ENCODE data around the gene HECA.

HECA gene

DNA sequence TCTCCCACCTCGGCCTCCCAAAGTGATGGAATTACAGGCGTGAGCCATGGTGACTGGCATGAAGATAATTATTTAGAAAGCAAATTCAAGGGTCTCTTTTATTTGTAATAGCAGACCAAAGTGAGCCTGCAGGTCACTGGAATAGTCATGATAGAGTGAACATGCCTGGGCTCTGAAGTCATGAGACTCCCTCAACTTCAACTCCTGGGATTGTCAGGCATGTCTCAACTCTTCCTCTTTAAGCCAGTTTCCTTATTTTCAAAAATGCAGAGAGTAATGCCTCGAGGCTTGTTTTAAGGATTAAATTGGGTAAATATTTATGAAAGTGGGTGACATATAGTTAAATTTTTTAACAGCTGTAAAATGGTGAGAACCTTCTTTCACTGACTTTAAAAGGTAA, 22.7 kb upstream of the HECA start:
- Histone ChIP-seq H2AFZ (ENCODE audit: low read length) (no peak overlapping the region), H3K79me2 (ENCODE audit: low read length) (no peaks in the 10 kb centered on the region), H4K20me1 (ENCODE audit: insufficient read depth, low read length) (no peaks in the 10 kb centered on the region), H3K27ac (ENCODE audit: low read length) (no peak overlapping the region), H3K36me3 (replicated peaks; ENCODE audit: insufficient read depth, low read length) (no peaks in the 10 kb centered on the region), H3K9ac (ENCODE audit: low read length) (no peak overlapping the region), H3K4me3 (ENCODE audit: low read length) (no peak overlapping the region), H3K4me2 (ENCODE audit: low read depth, low read length) (no peak overlapping the region), H3K27me3 (replicated peaks; ENCODE audit: insufficient read depth, low read length) (no peaks in the 10 kb centered on the region), H3K4me1 (ENCODE audit: low read length) (peaks cover 15% of the 10 kb centered on the region; the same call in 1 of the 2 replicates), H3K9me2 (replicated peaks; ENCODE audit: insufficient read depth, low read length) (no peaks in the 10 kb centered on the region), H3F3A (ENCODE audit: insufficient read depth, low read length) (no peaks in the 10 kb centered on the region), H3K9me3 (replicated peaks; ENCODE audit: insufficient read depth, low read length) (no peaks in the 10 kb centered on the region)
- TF ChIP-seq EZH2 (optimal IDR thresholded peaks at IDR 0.05; ENCODE audit: low read depth, low read length): no peak
- TF ChIP-seq, protein P1, sequence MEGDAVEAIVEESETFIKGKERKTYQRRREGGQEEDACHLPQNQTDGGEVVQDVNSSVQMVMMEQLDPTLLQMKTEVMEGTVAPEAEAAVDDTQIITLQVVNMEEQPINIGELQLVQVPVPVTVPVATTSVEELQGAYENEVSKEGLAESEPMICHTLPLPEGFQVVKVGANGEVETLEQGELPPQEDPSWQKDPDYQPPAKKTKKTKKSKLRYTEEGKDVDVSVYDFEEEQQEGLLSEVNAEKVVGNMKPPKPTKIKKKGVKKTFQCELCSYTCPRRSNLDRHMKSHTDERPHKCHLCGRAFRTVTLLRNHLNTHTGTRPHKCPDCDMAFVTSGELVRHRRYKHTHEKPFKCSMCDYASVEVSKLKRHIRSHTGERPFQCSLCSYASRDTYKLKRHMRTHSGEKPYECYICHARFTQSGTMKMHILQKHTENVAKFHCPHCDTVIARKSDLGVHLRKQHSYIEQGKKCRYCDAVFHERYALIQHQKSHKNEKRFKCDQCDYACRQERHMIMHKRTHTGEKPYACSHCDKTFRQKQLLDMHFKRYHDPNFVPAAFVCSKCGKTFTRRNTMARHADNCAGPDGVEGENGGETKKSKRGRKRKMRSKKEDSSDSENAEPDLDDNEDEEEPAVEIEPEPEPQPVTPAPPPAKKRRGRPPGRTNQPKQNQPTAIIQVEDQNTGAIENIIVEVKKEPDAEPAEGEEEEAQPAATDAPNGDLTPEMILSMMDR (IDR thresholded peaks at IDR 0.05; ENCODE audit: low read length): no peak
- no peak for TF ChIP-seq EZH2phosphoT487 (IDR thresholded peaks at IDR 0.05; ENCODE audit: low read length)
- no peak for DNase-seq

DNA sequence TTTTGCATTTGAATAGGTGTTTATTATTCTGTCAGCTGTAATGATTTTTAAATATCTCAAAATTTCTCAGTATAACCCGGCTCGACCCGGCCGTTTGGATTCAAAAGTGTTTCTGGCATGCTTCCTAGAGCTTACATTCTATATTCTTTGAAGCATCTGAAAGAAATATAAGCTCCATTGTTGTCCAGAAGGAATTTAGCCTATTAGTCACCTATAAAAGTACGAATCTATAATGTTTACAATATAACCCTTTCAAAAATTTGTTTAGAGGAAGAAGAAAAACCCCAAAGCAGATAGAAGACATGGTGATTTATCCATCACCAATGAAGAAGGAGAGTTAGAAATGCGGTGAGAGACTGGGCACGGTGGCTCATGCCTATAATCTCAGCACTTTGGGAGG, 22.3 kb upstream of the HECA start:
- DNase-seq: no peak
- H3K9me2 ChIP-seq (replicated peaks; ENCODE audit: insufficient read depth, low read length): no peaks in the 10 kb centered on the region
- no peak overlapping the region for H2AFZ ChIP-seq (ENCODE audit: low read length)
- no peak overlapping the region for H3K27ac ChIP-seq (ENCODE audit: low read length)
- no peak overlapping the region for H3K9ac ChIP-seq (ENCODE audit: low read length)
- no peak overlapping the region for H3K4me3 ChIP-seq (ENCODE audit: low read length)
- H3F3A ChIP-seq (ENCODE audit: insufficient read depth, low read length): no peaks in the 10 kb centered on the region
- peaks cover 15% of the 10 kb centered on the region; the same call in 1 of the 2 replicates for H3K4me1 ChIP-seq (ENCODE audit: low read length)
- TF ChIP-seq, protein P1 (IDR thresholded peaks at IDR 0.05; ENCODE audit: low read length): no peak
- no peak for TF ChIP-seq EZH2 (optimal IDR thresholded peaks at IDR 0.05; ENCODE audit: low read depth, low read length)
- TF ChIP-seq EZH2phosphoT487 (IDR thresholded peaks at IDR 0.05; ENCODE audit: low read length): no peak
- no peaks in the 10 kb centered on the region for H4K20me1 ChIP-seq (ENCODE audit: insufficient read depth, low read length)
- H3K27me3 ChIP-seq (replicated peaks; ENCODE audit: insufficient read depth, low read length): no peaks in the 10 kb centered on the region
- no peaks in the 10 kb centered on the region for H3K79me2 ChIP-seq (ENCODE audit: low read length)
- no peaks in the 10 kb centered on the region for H3K9me3 ChIP-seq (replicated peaks; ENCODE audit: insufficient read depth, low read length)
- no peak overlapping the region for H3K4me2 ChIP-seq (ENCODE audit: low read depth, low read length)
- no peaks in the 10 kb centered on the region for H3K36me3 ChIP-seq (replicated peaks; ENCODE audit: insufficient read depth, low read length)

- Histone ChIP-seq H3K9me3 (replicated peaks; ENCODE audit: insufficient read depth, low read length) (no peaks in the 10 kb centered on the region), H3K9ac (ENCODE audit: low read length) (no peak overlapping the region), H2AFZ (ENCODE audit: low read length) (no peak overlapping the region), H4K20me1 (ENCODE audit: insufficient read depth, low read length) (no peaks in the 10 kb centered on the region), H3K4me2 (ENCODE audit: low read depth, low read length) (no peak overlapping the region), H3F3A (ENCODE audit: insufficient read depth, low read length) (no peaks in the 10 kb centered on the region), H3K79me2 (ENCODE audit: low read length) (no peaks in the 10 kb centered on the region), H3K4me3 (ENCODE audit: low read length) (no peak overlapping the region), H3K4me1 (ENCODE audit: low read length) (peaks cover 15% of the 10 kb centered on the region; the same call in 1 of the 2 replicates), H3K27me3 (replicated peaks; ENCODE audit: insufficient read depth, low read length) (no peaks in the 10 kb centered on the region), H3K9me2 (replicated peaks; ENCODE audit: insufficient read depth, low read length) (no peaks in the 10 kb centered on the region), H3K36me3 (replicated peaks; ENCODE audit: insufficient read depth, low read length) (no peaks in the 10 kb centered on the region), H3K27ac (ENCODE audit: low read length) (no peak overlapping the region; the same call in 1 of the 2 replicates)
- no peak for TF ChIP-seq EZH2phosphoT487 (IDR thresholded peaks at IDR 0.05; ENCODE audit: low read length)
- TF ChIP-seq, protein P1 (IDR thresholded peaks at IDR 0.05; ENCODE audit: low read length): no peak
- no peak for TF ChIP-seq EZH2 (optimal IDR thresholded peaks at IDR 0.05; ENCODE audit: low read depth, low read length)
- peak; percentile 38 for DNase-seq
These were observed 20.1 kb upstream of the HECA start for GRCh38 chr6:139114746-139115145.

Data from MM.1S (cell line).